Pancreas (tissue), 10 donors: ENCODE data around the gene LRP5. TPM values are rescaled to one million over a fixed set of nuclear protein-coding genes. Genes with fewer than 3 reads are reported as not detected.

Experiments used
- ATAC-seq, 4 donors: fragments of 200-7000 bp; cut with Tn5 transposase; one replicate each; pipeline versions ENCODE4 v1.8.0 to v1.9.1; 2020; ENCODE audit warnings: mild to moderate bottlenecking in 4 of 4, moderate library complexity in 4 of 4
- DNase-seq, 6 donors: peaks; one replicate each; pipeline ENCODE4 v3.0.0-alpha.2; 2020
- FAIRE-seq: peaks from 2 replicates; lab custom pipeline; 2012; peaks lifted over from hg19 to GRCh38; lab: Jason Lieb, UNC
- H3K27ac ChIP-seq, 4 donors: fragments of 200-600 bp; sonication (generic); 1 replicate in 3 of 4; 2 replicates in 1 of 4; pipeline versions ENCODE4 v1.5.0 to v1.8.0; 2020
- H3K27me3 ChIP-seq, 4 donors: fragments of 200-600 bp; one replicate each; pipeline ENCODE4 v1.8.0; 2021
- H3K36me3 ChIP-seq, 3 donors: fragments of 200-600 bp; sonication (generic) in 1 of 3; one replicate each; pipeline versions ENCODE4 v1.5.0 to v1.8.0; 2020 to 2021
- H3K4me1 ChIP-seq, 3 donors: fragments of 200-600 bp; one replicate each; pipeline ENCODE4 v1.8.0; 2021
- H3K4me3 ChIP-seq, 4 donors: fragments of 200-600 bp; sonication (generic) in 2 of 4; one replicate each; pipeline versions ENCODE4 v1.5.0 to v1.8.0; 2020 to 2021
- H3K9me3 ChIP-seq, 4 donors: fragments of 200-600 bp; one replicate each; pipeline ENCODE4 v1.8.0; 2021
- WGBS, 2 donors: extraction: QIAGEN DNeasy Blood & Tissue Kit; methylation state at CpG; one replicate each; pipeline ENCODE4 v1.1.7; 2013; 5-methylcytosine and 5-hydroxymethylcytosine counted together
- intact Hi-C, 3 donors: fragments of 100-400 bp; cut with DNase I; formaldehyde crosslinking; loops; one replicate each; pipeline versions ENCODE4 v1.11.1 to v1.14.2; 2022
- polyA plus RNA-seq, 2 donors: library from polyadenylated mRNA; stranded (reverse); fragments of 200-250 nt; gene quantifications; one replicate each; pipeline ENCODE4 v1.2.3, GENCODE V29; 2013
- total RNA-seq, 6 donors: library from RNA; stranded (reverse); fragmentation: NEBNext Ultra II Directional in 4 of 6; extraction: Animal tissue kit (Norgen Biotek cat#: 25700) in 4 of 6; gene quantifications; one replicate each; pipeline versions ENCODE4 v1.2.1 to v1.2.4, GENCODE V29; 2021 to 2023
- TF ChIP-seq, protein P1 (sequence below), 4 donors: fragments of 200-600 bp; sonication (generic) in 3 of 4; IDR thresholded peaks; one replicate each; pipeline versions ENCODE4 v1.5.0 to v1.8.0; 2021; ENCODE audit warnings: antibody characterized with exemption in 4 of 4
- donor health status: healthy with polysubstance abuse.
- donor health status: DM: no; HTN: no; CAD: no; lungs with moderate emphysema.
- donor health status: DM: no; HTN: no; CAD: no.
- donor health status: control.
- donor health status: control.
- donor health status: Bipolar disorder and iron deficiency.
- donor health status: DM: yes; HTN: yes; CAD: no.
- donor health status: DM: no; HTN: no; CAD: no.
- donor health status: DM: no; HTN: no; CAD: no.
- donor health status: DM: yes; HTN: yes; CAD: no.

Gene LRP5
- total and polyA plus RNA-seq, 8 donors: 27.4 to 62.8 (median 32.5) TPM

DNA sequence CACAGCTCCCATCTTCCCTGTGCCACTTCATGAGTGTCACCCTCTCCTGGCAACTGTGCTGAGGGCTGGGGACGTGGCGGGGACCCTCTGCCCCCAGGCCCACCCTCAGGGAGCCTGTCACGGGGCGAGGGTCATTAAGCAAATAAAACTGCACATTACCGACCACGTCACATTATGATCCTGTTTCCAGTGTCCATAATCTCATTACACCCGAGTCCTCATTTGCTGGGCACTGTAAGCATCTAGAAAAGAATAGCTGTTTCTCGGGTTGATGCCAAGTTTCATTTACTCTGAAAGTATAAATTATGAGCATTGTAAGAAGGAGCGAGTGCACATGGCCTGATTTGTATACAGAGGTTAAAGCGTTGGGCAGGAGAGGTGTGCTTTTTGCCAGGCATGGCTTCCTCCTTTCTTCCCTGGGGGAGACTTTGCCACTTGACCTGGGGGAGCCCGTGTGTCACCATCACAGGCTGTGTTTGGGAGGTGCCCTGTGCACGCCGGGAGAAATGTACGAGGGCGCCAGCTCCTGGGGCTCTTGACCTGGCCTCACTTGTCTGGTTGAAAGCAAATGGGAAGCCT is 50.5 kb downstream of the LRP5 start:
- no peak overlapping the region for H3K27ac ChIP-seq
- no peak for FAIRE-seq
- H3K36me3 ChIP-seq: peaks cover 0 to 14% (median 0%) of the 10 kb centered on the region in 3 donors
- no peak for ATAC-seq
- H3K4me3 ChIP-seq: no peak overlapping the region
- 92 to 93% methylated on average over 15 of the region's 15 CpGs for WGBS, 2 donors
- H3K9me3 ChIP-seq: no peaks in the 10 kb centered on the region
- TF ChIP-seq, protein P1, sequence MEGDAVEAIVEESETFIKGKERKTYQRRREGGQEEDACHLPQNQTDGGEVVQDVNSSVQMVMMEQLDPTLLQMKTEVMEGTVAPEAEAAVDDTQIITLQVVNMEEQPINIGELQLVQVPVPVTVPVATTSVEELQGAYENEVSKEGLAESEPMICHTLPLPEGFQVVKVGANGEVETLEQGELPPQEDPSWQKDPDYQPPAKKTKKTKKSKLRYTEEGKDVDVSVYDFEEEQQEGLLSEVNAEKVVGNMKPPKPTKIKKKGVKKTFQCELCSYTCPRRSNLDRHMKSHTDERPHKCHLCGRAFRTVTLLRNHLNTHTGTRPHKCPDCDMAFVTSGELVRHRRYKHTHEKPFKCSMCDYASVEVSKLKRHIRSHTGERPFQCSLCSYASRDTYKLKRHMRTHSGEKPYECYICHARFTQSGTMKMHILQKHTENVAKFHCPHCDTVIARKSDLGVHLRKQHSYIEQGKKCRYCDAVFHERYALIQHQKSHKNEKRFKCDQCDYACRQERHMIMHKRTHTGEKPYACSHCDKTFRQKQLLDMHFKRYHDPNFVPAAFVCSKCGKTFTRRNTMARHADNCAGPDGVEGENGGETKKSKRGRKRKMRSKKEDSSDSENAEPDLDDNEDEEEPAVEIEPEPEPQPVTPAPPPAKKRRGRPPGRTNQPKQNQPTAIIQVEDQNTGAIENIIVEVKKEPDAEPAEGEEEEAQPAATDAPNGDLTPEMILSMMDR (IDR thresholded peaks at IDR 0.05): no peak
- H3K4me1 ChIP-seq: no peaks in the 10 kb centered on the region
- peak in 1 of 6 donors; percentile 19 for DNase-seq
- H3K27me3 ChIP-seq: no peaks in the 10 kb centered on the region
- intact Hi-C loops: no loop called here

DNA sequence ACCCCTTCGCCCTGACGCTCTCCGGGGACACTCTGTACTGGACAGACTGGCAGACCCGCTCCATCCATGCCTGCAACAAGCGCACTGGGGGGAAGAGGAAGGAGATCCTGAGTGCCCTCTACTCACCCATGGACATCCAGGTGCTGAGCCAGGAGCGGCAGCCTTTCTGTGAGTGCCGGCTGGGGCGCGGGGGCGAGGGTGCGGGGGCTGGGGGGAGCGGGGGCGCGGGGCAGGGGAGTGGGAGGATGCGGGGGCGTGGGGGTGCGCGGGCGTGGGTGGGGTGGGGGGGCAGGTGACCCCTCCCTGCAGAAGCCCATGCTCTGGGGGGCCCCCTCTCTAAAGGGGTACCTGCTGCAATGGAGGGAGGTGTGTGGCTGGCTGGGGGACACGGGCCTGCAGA is 51.4 kb downstream of the LRP5 start:
- no peaks in the 10 kb centered on the region for H3K9me3 ChIP-seq
- H3K4me1 ChIP-seq: no peaks in the 10 kb centered on the region
- H3K36me3 ChIP-seq: peaks cover 0 to 9% (median 0%) of the 10 kb centered on the region in 3 donors
- TF ChIP-seq, protein P1 (IDR thresholded peaks at IDR 0.05): no peak
- DNase-seq: peak in 1 of 6 donors; percentile 36
- H3K27me3 ChIP-seq: no peaks in the 10 kb centered on the region
- H3K27ac ChIP-seq: no peak overlapping the region
- no peak overlapping the region for H3K4me3 ChIP-seq
- WGBS, 2 donors: 93 to 98% methylated on average over 16 to 20 of the region's 20 CpGs
- no peak for ATAC-seq
- FAIRE-seq: no peak
- intact Hi-C loops: no loop called here

- peak in 1 of 6 donors; percentile 31 for DNase-seq
- no peaks in the 10 kb centered on the region for H3K4me1 ChIP-seq
- H3K27me3 ChIP-seq: no peaks in the 10 kb centered on the region
- no peak for ATAC-seq
- TF ChIP-seq, protein P1 (IDR thresholded peaks at IDR 0.05): no peak
- 95 to 96% methylated on average over 6 of the region's 6 CpGs for WGBS, 2 donors
- no peak overlapping the region for H3K27ac ChIP-seq
- H3K36me3 ChIP-seq: peaks cover 0 to 9% (median 0%) of the 10 kb centered on the region in 3 donors
- H3K9me3 ChIP-seq: no peaks in the 10 kb centered on the region
- intact Hi-C loops: no loop called here
- H3K4me3 ChIP-seq: no peak overlapping the region
- FAIRE-seq: no peak
These were observed 52.2 kb downstream of the LRP5 start for GRCh38 chr11:68364581-68364980.

- no peak overlapping the region for H3K27ac ChIP-seq
- no peak overlapping the region for H3K4me3 ChIP-seq
- peaks cover 0 to 9% (median 0%) of the 10 kb centered on the region in 3 donors for H3K36me3 ChIP-seq
- peaks cover 0 to 3% (median 0%) of the 10 kb centered on the region in 3 donors for H3K4me1 ChIP-seq
- intact Hi-C loops: no loop called here
- DNase-seq (peak in 1 of 6 donors; percentile 52), FAIRE-seq (no peak), ATAC-seq (no peak)
- TF ChIP-seq, protein P1 (IDR thresholded peaks at IDR 0.05): no peak
- H3K27me3 ChIP-seq: no peaks in the 10 kb centered on the region
- H3K9me3 ChIP-seq: no peaks in the 10 kb centered on the region
- 92% methylated on average over 19 of the region's 19 CpGs for WGBS, 2 donors
These were observed 53.6 kb downstream of the LRP5 start for GRCh38 chr11:68365943-68366435.

DNA sequence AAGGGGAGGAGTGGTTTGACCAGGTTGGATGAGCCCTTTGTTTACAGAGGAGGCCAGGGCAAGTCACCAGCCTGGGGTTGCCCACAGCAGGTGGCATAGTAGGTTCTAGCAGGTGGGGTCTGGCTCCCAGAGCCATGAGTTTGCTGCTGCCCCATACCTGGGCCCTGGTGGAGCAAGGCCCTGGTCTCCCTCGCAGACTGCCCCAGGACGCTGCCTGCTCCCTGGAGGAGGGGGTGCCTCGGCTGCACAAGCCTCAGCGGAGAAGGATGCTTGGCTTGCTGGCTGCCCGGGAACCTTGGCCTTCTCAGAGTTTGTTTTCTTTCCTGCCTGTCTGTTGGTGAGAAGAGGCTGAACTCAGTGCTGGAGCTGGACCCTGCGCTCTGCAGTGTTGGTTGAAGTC is 54.9 kb downstream of the LRP5 start:
- 96 to 100% methylated on average over 6 of the region's 6 CpGs for whole genome bisulfite sequencing, 2 donors
- ATAC-seq (no peak), DNase-seq (no peak), FAIRE-seq (no peak)
- Histone ChIP-seq H3K4me1 (peaks cover 0 to 3% (median 0%) of the 10 kb centered on the region in 3 donors), H3K36me3 (peaks cover 0 to 9% (median 0%) of the 10 kb centered on the region in 3 donors), H3K4me3 (no peak overlapping the region), H3K27me3 (no peaks in the 10 kb centered on the region), H3K9me3 (no peaks in the 10 kb centered on the region), H3K27ac (no peak overlapping the region)
- intact Hi-C loops: no loop called here
- TF ChIP-seq, protein P1 (IDR thresholded peaks at IDR 0.05): no peak
